PC-9 (cell line): ENCODE measurements around the gene ZBTB4.

Source experiments
- EZH2 ChIP-seq: fragments of 200-600 bp; sonication (generic); IDR thresholded peaks from 2 replicates; pipeline ENCODE4 v1.8.0; 2017; ENCODE audit warnings: antibody characterized with exemption, low read depth
- TF ChIP-seq, protein P1 (sequence below): fragments of 200-600 bp; sonication (generic); conservative IDR thresholded peaks from 2 replicates; pipeline ENCODE4 v1.6.1; 2017; ENCODE audit warnings: mixed run types, antibody characterized with exemption, mild to moderate bottlenecking, moderate library complexity

DNA sequence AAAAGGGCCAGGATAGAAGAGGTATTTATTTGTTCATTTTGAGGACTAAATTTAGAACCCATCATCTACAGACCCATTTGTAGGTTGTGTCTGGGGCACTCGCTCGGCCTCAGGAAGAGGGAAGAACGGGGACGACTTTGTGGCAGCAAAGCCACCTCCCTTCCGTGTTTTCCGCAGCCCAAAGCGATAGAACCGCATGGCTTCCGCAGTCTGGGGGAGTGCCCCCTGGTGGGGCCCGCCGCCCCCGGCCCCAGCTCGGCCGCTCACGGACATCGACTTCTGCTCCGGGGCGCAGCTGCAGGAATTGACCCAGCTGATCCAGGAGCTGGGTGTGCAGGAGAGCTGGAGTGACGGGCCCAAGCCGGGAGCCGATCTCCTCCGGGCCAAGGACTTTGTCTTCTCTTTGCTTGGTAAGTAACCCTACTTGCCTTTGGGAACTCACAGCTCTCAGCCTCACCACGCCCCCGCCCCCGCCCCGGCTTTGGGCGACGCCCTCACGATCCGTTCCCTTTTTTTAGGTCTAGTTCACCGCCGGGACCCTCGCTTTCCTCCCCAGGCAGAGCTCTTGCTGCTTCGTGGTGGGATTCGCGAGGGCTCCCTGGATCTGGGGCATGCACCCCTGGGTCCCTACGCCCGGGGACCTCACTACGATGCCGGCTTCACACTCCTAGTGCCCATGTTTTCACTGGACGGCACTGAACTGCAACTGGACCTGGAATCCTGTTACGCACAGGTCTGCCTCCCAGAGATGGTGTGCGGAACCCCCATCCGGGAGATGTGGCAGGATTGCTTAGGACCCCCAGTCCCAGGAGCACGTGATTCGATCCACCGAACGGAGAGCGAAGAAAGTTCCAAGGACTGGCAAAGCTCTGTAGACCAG is 43.5 kb downstream of the ZBTB4 start:
- TF ChIP-seq, protein P1, sequence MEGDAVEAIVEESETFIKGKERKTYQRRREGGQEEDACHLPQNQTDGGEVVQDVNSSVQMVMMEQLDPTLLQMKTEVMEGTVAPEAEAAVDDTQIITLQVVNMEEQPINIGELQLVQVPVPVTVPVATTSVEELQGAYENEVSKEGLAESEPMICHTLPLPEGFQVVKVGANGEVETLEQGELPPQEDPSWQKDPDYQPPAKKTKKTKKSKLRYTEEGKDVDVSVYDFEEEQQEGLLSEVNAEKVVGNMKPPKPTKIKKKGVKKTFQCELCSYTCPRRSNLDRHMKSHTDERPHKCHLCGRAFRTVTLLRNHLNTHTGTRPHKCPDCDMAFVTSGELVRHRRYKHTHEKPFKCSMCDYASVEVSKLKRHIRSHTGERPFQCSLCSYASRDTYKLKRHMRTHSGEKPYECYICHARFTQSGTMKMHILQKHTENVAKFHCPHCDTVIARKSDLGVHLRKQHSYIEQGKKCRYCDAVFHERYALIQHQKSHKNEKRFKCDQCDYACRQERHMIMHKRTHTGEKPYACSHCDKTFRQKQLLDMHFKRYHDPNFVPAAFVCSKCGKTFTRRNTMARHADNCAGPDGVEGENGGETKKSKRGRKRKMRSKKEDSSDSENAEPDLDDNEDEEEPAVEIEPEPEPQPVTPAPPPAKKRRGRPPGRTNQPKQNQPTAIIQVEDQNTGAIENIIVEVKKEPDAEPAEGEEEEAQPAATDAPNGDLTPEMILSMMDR = no peak
- no peak for TF ChIP-seq EZH2
